GM10266 (cell line): ENCODE measurements around the gene TNIK.

Experiments used
- DNase-seq: peaks from one replicate; pipeline ENCODE4 v3.0.0; 2012; ENCODE audit errors: extremely low spot score
- CTCF ChIP-seq: IDR thresholded peaks from 2 replicates; pipeline ENCODE4 v1.5.1; 2012; ENCODE audit warnings: mild to moderate bottlenecking, low read depth; ENCODE audit not compliant: control insufficient read depth, insufficient read depth; ENCODE audit errors: missing control alignments

TNIK gene

DNA sequence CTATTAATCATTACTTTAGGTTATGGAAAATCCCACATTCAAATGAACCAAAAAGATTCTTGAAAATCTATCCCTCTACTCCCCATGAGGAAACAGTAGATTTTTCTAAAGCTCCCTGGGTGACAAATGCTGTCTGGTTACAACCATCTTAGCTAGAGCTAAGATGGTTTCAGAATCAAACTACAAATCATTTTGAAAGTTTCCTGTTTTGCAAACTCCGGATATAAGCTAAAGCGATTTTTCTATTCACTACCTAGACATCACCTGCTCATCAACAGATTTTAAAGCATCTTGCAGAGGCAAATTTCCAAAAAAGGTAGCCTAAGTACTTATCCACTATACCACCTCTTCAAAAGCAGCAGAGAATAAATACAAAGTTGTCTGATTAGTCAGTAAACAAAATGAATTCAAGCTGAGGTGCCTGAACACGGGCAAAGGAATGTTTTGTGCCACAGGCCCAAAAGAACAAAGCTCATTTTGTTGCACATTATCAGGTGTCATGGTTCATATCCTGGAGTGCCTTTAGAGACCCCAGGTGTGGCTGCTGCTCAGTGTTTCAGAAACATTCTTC lies 204.9 kb downstream of the TNIK start:
- no peak for TF ChIP-seq CTCF
- DNase-seq = peak; percentile 46

- no peak for DNase-seq
- TF ChIP-seq CTCF = no peak
Observed at GRCh38 chr3:171254315-171254714, 205.9 kb downstream of the TNIK start.

- TF ChIP-seq CTCF = no peak
- DNase-seq = no peak
Observed at GRCh38 chr3:171251835-171252234, 208.4 kb downstream of the TNIK start.

DNA sequence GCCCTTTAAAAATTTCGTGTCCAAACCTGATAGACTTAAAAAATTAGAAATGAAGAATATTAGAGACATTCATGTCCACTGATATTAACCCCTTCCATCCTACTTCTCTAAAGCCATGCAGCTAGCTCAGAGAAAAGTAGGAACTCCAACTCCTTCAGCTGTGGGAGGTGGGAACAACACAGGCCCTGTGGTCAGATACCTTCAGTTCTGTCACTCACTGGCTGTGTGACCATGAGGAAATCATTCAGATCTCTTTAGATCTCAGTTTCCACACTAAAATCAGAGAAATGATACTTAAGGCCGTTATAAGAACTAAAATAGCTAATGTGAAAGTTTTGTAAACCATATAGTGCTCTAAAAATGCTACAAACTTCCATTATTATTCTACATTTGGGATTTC lies 209.8 kb downstream of the TNIK start:
- no peak for DNase-seq
- no peak for TF ChIP-seq CTCF

DNA sequence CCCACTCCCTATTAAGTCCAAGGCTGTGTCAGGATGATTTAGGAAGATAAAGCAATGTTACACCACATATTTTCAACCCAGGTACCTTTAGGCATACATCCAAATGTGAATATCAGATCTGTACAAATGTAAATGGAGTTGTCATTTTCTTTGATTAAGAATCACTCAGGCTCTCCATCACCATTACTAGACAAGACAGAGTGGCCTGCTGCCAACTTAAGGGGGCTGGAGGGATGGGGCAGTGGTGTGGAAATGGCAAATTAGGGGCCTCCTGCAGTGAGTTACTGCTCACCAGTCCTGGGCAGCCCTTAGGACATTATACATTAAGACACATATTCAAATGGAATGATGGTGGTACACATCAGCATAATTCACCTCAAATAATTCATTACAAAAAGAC lies 211.0 kb downstream of the TNIK start:
- TF ChIP-seq CTCF = no peak
- no peak for DNase-seq

- no peak for TF ChIP-seq CTCF
- DNase-seq = peak; percentile 65
Observed at GRCh38 chr3:171248426-171249111, 211.6 kb downstream of the TNIK start.

DNA sequence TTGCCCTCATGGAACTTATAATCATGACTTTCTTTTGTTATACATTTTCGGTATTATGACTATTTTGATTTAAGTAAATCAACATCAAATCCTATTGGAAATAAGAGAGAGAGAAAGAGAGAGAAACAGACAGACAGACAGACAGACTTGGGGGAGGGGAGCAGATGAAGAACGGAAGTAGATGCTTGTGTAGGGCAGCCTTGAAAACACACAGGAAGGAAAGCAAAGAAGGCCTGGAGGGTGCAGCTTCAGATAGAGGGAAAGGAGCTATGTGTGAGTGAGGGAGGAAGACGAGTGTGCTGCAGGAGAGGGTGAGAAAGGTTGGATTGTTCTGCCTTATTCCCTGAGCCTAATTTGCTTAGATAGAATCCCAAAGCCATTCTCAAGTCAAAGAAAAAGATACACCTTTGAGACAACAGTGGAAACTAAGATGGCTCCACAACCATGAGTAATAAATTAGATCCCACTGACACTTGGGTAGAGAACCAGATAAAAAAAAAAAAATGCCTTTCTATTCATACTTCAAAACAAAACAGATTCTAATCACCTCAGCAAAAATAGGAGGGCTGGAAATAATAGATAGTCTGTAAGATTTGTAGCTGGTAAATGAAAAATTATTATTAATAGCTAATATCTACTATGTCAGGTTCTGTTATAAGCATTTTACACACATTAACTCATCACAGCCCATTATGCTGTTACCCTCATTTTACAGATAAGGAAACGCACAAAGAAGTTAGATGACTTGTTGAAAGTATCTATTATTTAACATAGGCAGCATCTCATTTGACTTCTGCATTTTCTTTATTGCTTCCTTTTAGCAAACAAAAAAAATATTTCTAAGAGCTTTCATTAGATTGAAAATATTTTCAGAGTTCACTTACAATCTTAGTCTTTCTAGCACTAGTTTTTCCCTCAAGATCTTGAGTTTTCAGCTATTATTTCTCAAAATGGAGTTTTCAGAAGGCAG lies 214.1 kb downstream of the TNIK start:
- TF ChIP-seq CTCF = no peak
- no peak for DNase-seq
